Gastroesophageal sphincter (tissue), 3 donors: Measurements from ENCODE around the gene UBFD1.

Experiments
- POLR2A ChIP-seq, 2 donors: fragments of 450-650 bp; IDR thresholded peaks; one replicate each; pipeline ENCODE4 v1.6.1; 2017; ENCODE audit warnings: antibody characterized with exemption in 2 of 2, mild to moderate bottlenecking in 2 of 2, moderate library complexity in 1 of 2
- POLR2AphosphoS5 ChIP-seq: sonication (generic); formaldehyde crosslinking; IDR thresholded peaks from one replicate; pipeline ENCODE4 v1.6.1; 2017; ENCODE audit warnings: antibody characterized with exemption
- TF ChIP-seq, protein P1 (sequence below), 4 experiments: fragments of 200-600 bp in 2 of 4; fragments of 450-650 bp in 2 of 4; sonication (generic) in 1 of 4; IDR thresholded peaks; one replicate each; pipeline ENCODE4 v1.5.1; 2017 to 2019; ENCODE audit warnings: antibody characterized with exemption in 4 of 4, mild to moderate bottlenecking in 2 of 4, moderate library complexity in 2 of 4

GRCh38 chr16:23587726-23588125, 30.2 kb downstream of the UBFD1 start:
- TF ChIP-seq, protein P1, sequence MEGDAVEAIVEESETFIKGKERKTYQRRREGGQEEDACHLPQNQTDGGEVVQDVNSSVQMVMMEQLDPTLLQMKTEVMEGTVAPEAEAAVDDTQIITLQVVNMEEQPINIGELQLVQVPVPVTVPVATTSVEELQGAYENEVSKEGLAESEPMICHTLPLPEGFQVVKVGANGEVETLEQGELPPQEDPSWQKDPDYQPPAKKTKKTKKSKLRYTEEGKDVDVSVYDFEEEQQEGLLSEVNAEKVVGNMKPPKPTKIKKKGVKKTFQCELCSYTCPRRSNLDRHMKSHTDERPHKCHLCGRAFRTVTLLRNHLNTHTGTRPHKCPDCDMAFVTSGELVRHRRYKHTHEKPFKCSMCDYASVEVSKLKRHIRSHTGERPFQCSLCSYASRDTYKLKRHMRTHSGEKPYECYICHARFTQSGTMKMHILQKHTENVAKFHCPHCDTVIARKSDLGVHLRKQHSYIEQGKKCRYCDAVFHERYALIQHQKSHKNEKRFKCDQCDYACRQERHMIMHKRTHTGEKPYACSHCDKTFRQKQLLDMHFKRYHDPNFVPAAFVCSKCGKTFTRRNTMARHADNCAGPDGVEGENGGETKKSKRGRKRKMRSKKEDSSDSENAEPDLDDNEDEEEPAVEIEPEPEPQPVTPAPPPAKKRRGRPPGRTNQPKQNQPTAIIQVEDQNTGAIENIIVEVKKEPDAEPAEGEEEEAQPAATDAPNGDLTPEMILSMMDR (IDR thresholded peaks at IDR 0.05) = no peak
- no peak for TF ChIP-seq POLR2A (IDR thresholded peaks at IDR 0.05)
- no peak for TF ChIP-seq POLR2AphosphoS5
